ACHN (cell line): ENCODE data around the gene RESP18.
"Not testable (repeated sequence)": the region's sequence is repeated elsewhere in the genome, so short reads cannot be mapped to it uniquely, and the experiment has no call there.

Experiments
- DNase-seq: peaks from one replicate; pipeline ENCODE4 v3.0.0-alpha.2; 2015
- in situ Hi-C: cut with HindIII; loops from 2 replicates; pipeline ENCODE4 v1.10.0; 2017; ENCODE audit warnings: low sequenced_read_pairs, low pct_ligation_motif_present, low pct_unique_long_range_greater_than_20kb

Gene RESP18

GRCh38 chr2:219296631-219297391 lies 35.7 kb downstream of the RESP18 start:
- in situ Hi-C loops, result no loop called here
- no peak for DNase-seq

GRCh38 chr2:219296142-219296541 lies 36.4 kb downstream of the RESP18 start:
- in situ Hi-C loops, result no loop called here
- DNase-seq, result no peak

GRCh38 chr2:219294356-219295351 lies 37.9 kb downstream of the RESP18 start:
- peak; percentile 86 for DNase-seq
- in situ Hi-C loops, result no loop called here

DNA sequence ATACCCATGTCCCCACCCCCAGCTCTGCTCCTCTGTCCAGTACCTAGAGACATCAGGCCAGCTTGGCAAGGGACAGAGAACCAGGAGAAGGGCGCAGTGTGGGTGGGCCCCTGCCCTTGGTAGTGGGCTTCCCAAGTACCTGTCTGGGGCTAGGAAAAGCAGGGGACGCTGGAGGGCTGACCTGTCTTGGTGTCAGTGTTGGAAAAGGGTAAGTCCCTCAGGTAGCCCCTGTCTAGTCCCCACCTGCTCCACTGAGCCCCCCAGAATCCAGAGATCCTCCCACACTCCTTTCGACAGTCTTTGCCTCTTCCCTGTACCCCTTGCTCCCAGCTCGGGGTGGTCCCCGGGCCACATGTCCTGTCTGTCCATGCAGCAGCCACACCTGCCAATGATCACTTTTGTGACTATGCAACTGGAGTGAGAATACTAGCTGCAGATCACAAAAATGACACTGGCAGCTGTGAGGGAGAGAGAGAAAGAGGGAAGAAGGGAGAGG lies 38.8 kb downstream of the RESP18 start:
- in situ Hi-C loops, result no loop called here
- DNase-seq, result no peak

GRCh38 chr2:219292616-219293015 lies 39.9 kb downstream of the RESP18 start:
- in situ Hi-C loops, result no loop called here
- no peak for DNase-seq

- DNase-seq, result no peak
- in situ Hi-C loops, result no loop called here
Observed at GRCh38 chr2:219291910-219292490, 40.5 kb downstream of the RESP18 start.

DNA sequence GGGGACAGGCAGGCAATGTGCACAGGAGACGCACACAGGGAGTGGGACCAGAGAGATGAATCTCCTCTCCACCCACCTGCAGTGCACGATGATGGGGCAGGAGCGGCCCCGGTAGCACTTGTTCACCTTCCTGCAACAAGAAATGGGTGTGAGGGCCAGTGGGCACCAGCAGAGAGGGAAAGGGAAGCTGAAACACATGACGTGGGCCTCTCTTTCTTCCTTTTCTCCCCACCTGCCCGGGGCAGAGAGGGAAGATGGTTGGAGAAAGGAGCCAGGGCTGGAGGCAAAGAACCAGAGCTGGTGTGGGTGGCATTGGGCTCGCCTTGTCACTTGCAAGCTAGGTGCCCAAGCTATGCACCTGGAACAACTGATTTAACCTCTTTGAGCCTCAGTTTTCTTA lies 41.1 kb downstream of the RESP18 start:
- in situ Hi-C loops, result no loop called here
- no peak for DNase-seq

DNA sequence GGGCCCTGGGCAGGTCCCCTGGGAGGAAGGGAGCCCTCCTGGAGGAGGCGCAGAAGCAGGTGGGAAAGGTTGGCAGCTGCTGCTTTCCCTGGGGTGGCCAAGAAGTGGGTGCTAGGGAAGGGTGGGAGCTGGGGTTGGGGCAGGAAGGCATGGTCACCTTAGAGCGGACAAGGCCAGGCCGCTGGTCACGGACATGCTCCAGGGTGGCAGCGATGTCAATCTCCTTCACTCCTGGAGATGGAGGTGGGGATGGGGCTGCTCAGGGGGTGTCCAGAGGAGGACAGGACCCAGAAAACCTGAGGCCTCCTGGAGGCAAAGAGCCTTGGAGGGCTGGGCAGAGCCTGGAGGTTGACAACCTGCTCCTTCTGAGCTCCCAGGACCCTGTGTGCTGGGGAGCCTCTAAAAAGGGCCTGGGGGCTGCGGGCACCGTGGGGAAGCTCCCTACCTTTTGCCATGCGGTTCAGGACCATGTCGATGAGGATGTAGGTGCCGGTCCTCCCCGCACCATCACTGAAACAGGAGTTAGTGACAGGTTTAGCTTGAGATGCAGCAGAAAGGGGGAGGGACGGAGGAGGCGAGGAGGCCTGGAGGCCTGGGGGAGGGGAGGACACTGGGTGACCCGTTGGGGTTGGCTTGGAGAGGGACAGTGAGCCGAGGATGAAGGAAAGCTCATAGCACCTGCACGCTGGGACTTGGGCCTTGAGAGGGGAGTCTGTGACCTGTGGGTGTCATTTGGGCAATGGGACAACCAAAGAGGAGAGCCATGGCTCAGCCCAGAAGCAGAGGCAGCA lies 42.0 kb downstream of the RESP18 start:
- in situ Hi-C loops, result no loop called here
- DNase-seq, result no peak

- in situ Hi-C loops, result no loop called here
Observed at GRCh38 chr2:219289537-219290361, 42.8 kb downstream of the RESP18 start.

GRCh38 chr2:219289195-219289536 lies 43.4 kb downstream of the RESP18 start:
- in situ Hi-C loops, result no loop called here
- DNase-seq, result no peak

More at GRCh38 chr2:219289537-219290361, 42.8 kb downstream of the RESP18 start:
- peak; percentile 82 for DNase-seq

DNA sequence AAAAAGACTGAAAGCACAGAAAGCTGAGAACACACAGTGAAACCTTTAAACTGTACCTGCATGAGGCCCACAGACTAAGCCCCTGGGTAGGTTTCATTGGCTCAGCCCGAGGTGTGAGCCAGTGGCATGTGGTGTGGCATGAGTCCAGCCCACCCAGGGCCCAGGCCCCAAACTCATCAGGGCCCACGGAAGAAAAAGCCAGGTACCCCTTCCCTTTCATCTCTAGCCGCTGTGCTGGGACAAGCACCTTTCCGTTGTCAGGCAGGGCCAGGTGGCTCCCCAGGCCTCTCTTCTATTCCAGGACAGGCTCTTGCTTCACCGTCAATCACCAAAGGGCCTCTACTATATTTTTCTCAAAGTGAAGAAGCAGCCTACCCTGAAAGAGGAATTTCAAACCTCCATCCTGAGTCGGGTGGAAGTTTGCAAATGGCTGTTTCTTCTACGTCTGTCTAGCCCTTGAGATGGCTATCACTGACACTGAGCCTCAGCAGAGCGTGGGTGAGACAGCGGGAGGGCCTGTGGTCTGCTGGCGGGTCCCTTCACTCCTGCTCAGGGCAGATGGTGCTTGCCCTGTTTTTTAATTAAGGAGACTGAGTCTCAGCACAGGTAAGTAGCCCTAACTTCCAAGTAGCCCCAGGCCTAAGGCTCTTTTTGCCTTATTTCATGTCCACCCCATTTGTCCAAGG lies 44.8 kb downstream of the RESP18 start:
- DNase-seq, result no peak
- in situ Hi-C loops, result no loop called here

DNA sequence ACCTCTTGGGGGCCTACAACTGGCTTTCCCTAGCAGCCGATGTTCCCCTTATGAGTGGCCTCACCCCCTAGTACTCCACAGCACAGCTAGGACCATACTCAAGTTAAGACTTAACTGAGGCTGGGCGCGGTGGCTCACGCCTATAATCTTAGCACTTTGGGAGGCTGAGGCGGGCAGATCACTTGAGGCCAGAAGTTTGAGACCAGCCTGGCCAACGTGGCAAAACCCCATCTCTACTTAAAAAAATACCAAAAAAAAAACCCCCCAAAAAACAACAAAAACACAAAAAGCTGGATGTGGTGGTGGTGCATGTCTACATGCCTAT lies 45.5 kb downstream of the RESP18 start:
- in situ Hi-C loops, DNase-seq: not testable (repeated sequence)

GRCh38 chr2:219286436-219287115 lies 46.0 kb downstream of the RESP18 start:
- in situ Hi-C loops, result no loop called here
- DNase-seq, result no peak

GRCh38 chr2:219285894-219286425 lies 46.6 kb downstream of the RESP18 start:
- DNase-seq, result no peak
- in situ Hi-C loops, result no loop called here

- no peak for DNase-seq
- in situ Hi-C loops, result no loop called here
Observed at GRCh38 chr2:219285373-219285735, 47.2 kb downstream of the RESP18 start.

DNA sequence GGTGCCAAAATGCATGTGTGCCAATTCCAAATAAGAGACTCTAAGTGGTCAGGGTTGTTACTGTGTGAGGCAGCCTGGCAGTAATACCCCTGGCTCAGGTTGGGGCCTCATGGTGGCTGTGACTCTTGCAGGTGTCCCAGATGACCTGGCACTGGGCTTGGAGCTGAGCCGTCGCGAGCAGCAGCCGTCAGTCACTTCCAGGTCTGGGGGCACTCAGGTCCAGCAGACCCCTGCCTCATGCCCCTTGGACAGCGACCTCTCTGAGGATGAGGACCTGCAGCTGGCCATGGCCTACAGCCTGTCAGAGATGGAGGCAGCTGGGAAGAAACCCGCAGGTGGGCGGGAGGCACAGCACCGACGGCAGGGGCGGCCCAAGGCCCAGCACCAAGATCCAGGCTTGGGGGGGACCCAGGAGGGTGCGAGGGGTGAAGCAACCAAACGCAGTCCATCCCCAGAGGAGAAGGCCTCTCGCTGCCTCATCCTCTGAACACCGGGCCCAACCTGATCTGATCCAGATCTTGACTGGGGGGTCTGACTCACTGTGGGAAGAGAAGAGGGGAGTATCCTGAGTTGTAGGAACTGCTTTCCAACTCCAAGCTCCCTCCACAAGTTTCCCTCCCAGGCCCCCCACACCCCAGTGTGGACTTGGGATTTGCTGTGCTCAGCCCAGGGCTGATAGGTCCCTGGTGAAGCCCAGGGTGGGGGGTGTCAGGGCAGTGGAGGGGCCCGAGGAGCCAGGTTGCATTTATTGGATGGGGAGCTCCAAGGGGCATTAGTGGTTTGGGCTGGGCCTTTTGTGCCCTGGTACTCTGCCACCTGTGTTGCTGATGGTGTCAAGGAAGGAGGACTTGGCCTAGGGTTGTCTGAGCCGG lies 47.8 kb downstream of the RESP18 start:
- in situ Hi-C loops, result no loop called here
- no peak for DNase-seq
